Nephron (organoid): ENCODE measurements around the gene PPP1R13B.

Experiments
- H3K27ac Mint-ChIP-seq, 3 experiments: 2 replicates each; pipeline ENCODE4 v1.8.0; 2020; ENCODE audit warnings: mixed read lengths in 3 of 3, mild to moderate bottlenecking in 2 of 3, moderate library complexity in 1 of 3
- H3K27me3 Mint-ChIP-seq: 2 replicates; pipeline ENCODE4 v1.8.0; 2021; ENCODE audit warnings: low read depth, mild to moderate bottlenecking, moderate library complexity, mixed read lengths
- H3K36me3 Mint-ChIP-seq: 2 replicates; pipeline ENCODE4 v1.8.0; 2020; ENCODE audit warnings: low read depth, mixed read lengths
- H3K4me1 Mint-ChIP-seq: 2 replicates; pipeline ENCODE4 v1.8.0; 2020; ENCODE audit warnings: mixed read lengths
- H3K4me3 Mint-ChIP-seq, 3 experiments: 2 replicates each; pipeline ENCODE4 v1.8.0; 2020; ENCODE audit warnings: mild to moderate bottlenecking in 3 of 3, mixed read lengths in 3 of 3, moderate library complexity in 2 of 3
- H3K9me3 Mint-ChIP-seq: 2 replicates; pipeline ENCODE4 v1.8.0; 2020; ENCODE audit warnings: mixed read lengths
- CTCF ChIP-seq, 3 experiments: fragments of 200-600 bp; sonication (generic); IDR thresholded peaks; one replicate each; pipeline ENCODE4 v1.5.0; 2021; ENCODE audit warnings: antibody characterized with exemption in 3 of 3; ENCODE audit not compliant: unreplicated experiment in 3 of 3

PPP1R13B gene

DNA sequence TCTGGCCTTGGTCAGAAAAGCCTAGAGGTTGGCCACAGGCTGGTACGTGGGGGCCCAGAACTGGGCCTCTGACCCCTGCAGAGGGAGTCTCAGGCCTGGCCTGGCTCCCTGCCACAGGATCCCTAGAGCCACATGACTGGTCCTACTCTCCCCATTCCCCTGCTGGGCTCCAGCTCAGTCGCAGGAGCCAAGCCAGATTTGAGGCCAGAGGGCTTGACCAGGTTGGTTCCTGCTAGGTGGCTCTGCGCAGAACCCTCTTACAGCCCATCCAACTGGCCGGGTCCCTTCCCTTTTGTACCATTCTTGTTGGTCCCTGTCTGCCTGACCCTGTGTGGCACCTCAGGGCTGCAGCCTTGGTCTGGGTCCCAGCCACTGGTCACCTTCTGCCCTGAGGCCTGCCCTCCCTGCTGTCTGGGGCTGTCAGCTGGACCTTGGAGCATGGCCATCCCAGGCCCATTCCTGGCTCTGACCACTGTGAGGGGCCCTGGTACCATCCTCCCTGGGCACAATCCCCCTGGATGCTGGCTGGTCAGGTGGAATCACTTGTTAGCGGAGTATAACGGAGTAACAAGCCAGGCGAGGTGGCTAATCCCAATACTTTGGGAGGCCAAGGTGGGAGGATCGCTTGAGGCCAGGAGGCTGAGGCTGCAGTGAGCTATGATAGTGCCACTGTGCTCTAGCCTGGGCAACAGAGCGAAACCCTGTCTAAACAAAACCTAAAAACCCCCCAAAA lies 22.9 kb upstream of the PPP1R13B start:
- Mint-ChIP-seq H3K9me3 (no peaks in the 10 kb centered on the region), H3K27ac (no peak overlapping the region), H3K4me1 (no peaks in the 10 kb centered on the region), H3K4me3 (no peak overlapping the region), H3K36me3 (no peaks in the 10 kb centered on the region), H3K27me3 (peaks cover 5% of the 10 kb centered on the region)
- TF ChIP-seq CTCF (IDR thresholded peaks at IDR 0.05; ENCODE audit: unreplicated experiment in 3 of 3), result no peak

GRCh38 chr14:103869406-103870143 lies 22.2 kb upstream of the PPP1R13B start:
- Mint-ChIP-seq H3K4me1 (no peaks in the 10 kb centered on the region), H3K36me3 (no peaks in the 10 kb centered on the region), H3K9me3 (no peaks in the 10 kb centered on the region), H3K27ac (no peak overlapping the region), H3K4me3 (no peak overlapping the region), H3K27me3 (no peaks in the 10 kb centered on the region)
- no peak for TF ChIP-seq CTCF (IDR thresholded peaks at IDR 0.05; ENCODE audit: unreplicated experiment in 3 of 3)

DNA sequence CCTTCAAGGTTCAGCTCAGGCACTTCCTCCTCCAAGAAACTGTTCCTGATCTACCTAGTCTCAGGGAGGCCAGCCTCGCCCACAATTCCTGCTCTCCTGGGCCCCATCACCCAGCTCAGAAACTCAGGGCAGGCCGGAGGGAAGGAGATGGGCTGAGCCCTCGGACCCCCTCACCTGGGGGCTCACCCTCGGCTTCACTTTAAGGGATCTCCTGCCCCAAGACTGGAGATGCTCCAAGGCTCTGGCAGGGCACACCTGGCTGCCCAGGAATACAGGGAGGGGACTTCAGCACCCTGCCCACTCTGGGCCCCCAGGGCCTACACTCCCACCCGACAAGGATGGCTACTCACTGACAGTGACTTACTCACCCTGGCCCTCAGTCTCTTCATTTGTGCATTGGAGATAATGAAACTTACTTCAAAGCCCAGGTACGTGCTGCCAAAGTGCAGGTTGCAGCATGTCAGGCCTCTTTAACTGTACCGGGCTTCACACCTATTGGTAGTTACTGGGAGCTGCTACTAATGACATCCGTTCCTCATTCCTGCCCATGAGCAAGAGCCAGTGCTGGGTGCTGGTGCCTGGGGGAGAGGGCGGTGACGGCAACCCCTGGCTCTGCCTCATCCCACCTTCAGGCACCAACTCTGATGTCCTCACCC lies 21.0 kb upstream of the PPP1R13B start:
- Mint-ChIP-seq H3K4me1 (no peaks in the 10 kb centered on the region), H3K27me3 (no peaks in the 10 kb centered on the region), H3K27ac (no peak overlapping the region), H3K9me3 (no peaks in the 10 kb centered on the region), H3K36me3 (no peaks in the 10 kb centered on the region), H3K4me3 (no peak overlapping the region)
- TF ChIP-seq CTCF (IDR thresholded peaks at IDR 0.05; ENCODE audit: unreplicated experiment in 3 of 3), result no peak

DNA sequence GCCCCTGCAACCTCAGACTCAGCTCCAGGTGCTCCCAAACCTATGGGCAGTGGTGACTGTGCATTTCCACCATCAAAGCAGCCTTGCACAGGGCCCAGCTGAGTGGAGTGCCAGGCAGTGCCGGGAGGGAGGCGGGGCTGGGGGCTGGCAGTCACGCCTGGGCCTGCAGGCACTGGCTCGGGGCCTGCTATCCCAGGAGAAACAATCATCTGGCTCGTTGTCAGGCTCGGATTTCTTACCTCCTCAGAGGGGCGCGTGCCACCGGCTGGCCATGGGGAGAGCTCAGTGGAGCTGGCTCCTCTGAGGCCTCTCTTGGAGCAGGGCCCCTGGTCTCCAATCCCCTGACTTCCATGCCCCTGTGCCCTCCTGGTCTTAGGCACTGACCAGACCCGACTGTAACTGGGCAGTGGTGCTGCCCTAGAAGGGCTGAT lies 20.2 kb upstream of the PPP1R13B start:
- no peak for TF ChIP-seq CTCF (IDR thresholded peaks at IDR 0.05; ENCODE audit: unreplicated experiment in 3 of 3)
- no peaks in the 10 kb centered on the region for H3K4me1 Mint-ChIP-seq
- H3K27ac Mint-ChIP-seq, result no peak overlapping the region
- no peak overlapping the region for H3K4me3 Mint-ChIP-seq
- H3K9me3 Mint-ChIP-seq, result no peaks in the 10 kb centered on the region
- H3K36me3 Mint-ChIP-seq, result no peaks in the 10 kb centered on the region
- H3K27me3 Mint-ChIP-seq, result no peaks in the 10 kb centered on the region

- no peak overlapping the region for H3K27ac Mint-ChIP-seq
- no peaks in the 10 kb centered on the region for H3K9me3 Mint-ChIP-seq
- TF ChIP-seq CTCF (IDR thresholded peaks at IDR 0.05; ENCODE audit: unreplicated experiment in 3 of 3), result no peak
- H3K27me3 Mint-ChIP-seq, result no peaks in the 10 kb centered on the region
- H3K36me3 Mint-ChIP-seq, result no peaks in the 10 kb centered on the region
- H3K4me1 Mint-ChIP-seq, result no peaks in the 10 kb centered on the region
- no peak overlapping the region for H3K4me3 Mint-ChIP-seq
Measured at GRCh38 chr14:103867020-103867419, 19.6 kb upstream of the PPP1R13B start.
